ENCODE data around the gene CPLANE2. TPM values are rescaled to one million over a fixed set of nuclear protein-coding genes. Genes with fewer than 3 reads are reported as not detected.

CPLANE2 gene
- total RNA-seq, 1 experiment from 2014 or later = 4.5 TPM

- peaks cover 74% of the 10 kb centered on the region for H3K4me1 ChIP-seq (replicated peaks; ENCODE audit: insufficient read depth)
- 0 out of 2 replicates have a peak overlapping the region, but pooled peaks have one; percentile 53 for H3K27ac ChIP-seq
- intact Hi-C loops (cut with micrococcal nuclease; ENCODE audit: unreplicated experiment) = loop anchor here (1.0 to 2.0 kb wide), 5 partner anchors 30 to 178 kb away; partner anchors contain the start of gene EPHA2
Observed at GRCh38 chr1:16186655-16187235, 50.2 kb downstream of the CPLANE2 start.

GRCh38 chr1:16184557-16185303 is 52.3 kb downstream of the CPLANE2 start:
- ChIA-PET CTCF (interaction anchor here (0.6 to 1.4 kb wide), 3 partner anchors 16 to 179 kb away, joined by 3 to 5 read pairs (median 4); no protein-coding TSS in a partner anchor), POLR2A (ENCODE audit: unreplicated experiment) (no interaction called here)
- H2AFZ ChIP-seq = no peak overlapping the region
- H3K9me3 ChIP-seq (ENCODE audit: insufficient read depth, low read depth) = no peaks in the 10 kb centered on the region
- no peak overlapping the region for H3K4me3 ChIP-seq
- H3K79me2 ChIP-seq (ENCODE audit: low read depth) = peaks cover 21% of the 10 kb centered on the region; the same call in 1 of the 2 replicates
- no peaks in the 10 kb centered on the region for H3K36me3 ChIP-seq (ENCODE audit: low read depth)
- no peak for TF ChIP-seq CTCF (conservative IDR thresholded peaks at IDR 0.05)
- no peak for TF ChIP-seq EZH2 (IDR thresholded peaks at IDR 0.05; ENCODE audit: low read depth)
- peaks cover 65% of the 10 kb centered on the region for H3F3A ChIP-seq (ENCODE audit: insufficient read depth, low read depth)
- no peaks in the 10 kb centered on the region for H3K9me2 ChIP-seq (ENCODE audit: insufficient read depth)
- H4K20me1 ChIP-seq (ENCODE audit: insufficient read depth) = no peaks in the 10 kb centered on the region
- peaks cover 86% of the 10 kb centered on the region for H3K4me1 ChIP-seq (replicated peaks; ENCODE audit: insufficient read depth)
- DNase-seq = peak in 1 of 2 experiments; percentile 40
- no peaks in the 10 kb centered on the region for H3K27me3 ChIP-seq (ENCODE audit: insufficient read depth, low read depth)
- BruUV-seq (replicated peaks) = no TSS peak
- H3K4me2 ChIP-seq = peak overlapping the region; percentile 78
- intact Hi-C loops (cut with micrococcal nuclease; ENCODE audit: unreplicated experiment) = no loop called here
- H3K27ac ChIP-seq = 0 out of 2 replicates have a peak overlapping the region, but pooled peaks have one; percentile 93

More at GRCh38 chr1:16186655-16187235, 50.2 kb downstream of the CPLANE2 start:
- peaks cover 59% of the 10 kb centered on the region for H3F3A ChIP-seq (ENCODE audit: insufficient read depth, low read depth)
- H3K9me3 ChIP-seq (ENCODE audit: insufficient read depth, low read depth) = no peaks in the 10 kb centered on the region
- H3K79me2 ChIP-seq (ENCODE audit: low read depth) = peaks cover 21% of the 10 kb centered on the region; the same call in 1 of the 2 replicates
- ChIA-PET CTCF (interaction anchor here (0.5 to 1.2 kb wide), 4 partner anchors 32 to 228 kb away, joined by 3 to 8 read pairs (median 3); no protein-coding TSS in a partner anchor), POLR2A (ENCODE audit: unreplicated experiment) (no interaction called here)
- H3K27me3 ChIP-seq (ENCODE audit: insufficient read depth, low read depth) = no peaks in the 10 kb centered on the region
- no peak overlapping the region for H2AFZ ChIP-seq
- H3K9me2 ChIP-seq (ENCODE audit: insufficient read depth) = no peaks in the 10 kb centered on the region
- no TSS peak for BruUV-seq (replicated peaks)
- H3K36me3 ChIP-seq (ENCODE audit: low read depth) = no peaks in the 10 kb centered on the region
- no peak for DNase-seq
- H3K4me3 ChIP-seq = no peak overlapping the region
- 0 out of 2 replicates have a peak overlapping the region, but pooled peaks have one; percentile 19 for H3K4me2 ChIP-seq
- no peaks in the 10 kb centered on the region for H4K20me1 ChIP-seq (ENCODE audit: insufficient read depth)
- TF ChIP-seq EZH2 (IDR thresholded peaks at IDR 0.05; ENCODE audit: low read depth) (no peak), CTCF (conservative IDR thresholded peaks at IDR 0.05) (no peak)

- Histone ChIP-seq H4K20me1 (ENCODE audit: insufficient read depth) (no peaks in the 10 kb centered on the region), H3K4me3 (no peak overlapping the region; the same call in 1 of the 2 replicates), H3K9me3 (ENCODE audit: insufficient read depth, low read depth) (no peaks in the 10 kb centered on the region), H3K27ac (peak overlapping the region; percentile 93), H2AFZ (no peak overlapping the region), H3K36me3 (ENCODE audit: low read depth) (no peaks in the 10 kb centered on the region), H3K79me2 (ENCODE audit: low read depth) (peaks cover 21% of the 10 kb centered on the region; the same call in 1 of the 2 replicates), H3K4me1 (replicated peaks; ENCODE audit: insufficient read depth) (peaks cover 85% of the 10 kb centered on the region), H3K9me2 (ENCODE audit: insufficient read depth) (no peaks in the 10 kb centered on the region), H3K27me3 (ENCODE audit: insufficient read depth, low read depth) (no peaks in the 10 kb centered on the region), H3F3A (ENCODE audit: insufficient read depth, low read depth) (peaks cover 64% of the 10 kb centered on the region), H3K4me2 (peak overlapping the region; percentile 78)
- intact Hi-C loops (cut with micrococcal nuclease; ENCODE audit: unreplicated experiment) = loop anchor here (1.0 to 2.0 kb wide), 2 partner anchors 11 to 27 kb away; partner anchors contain the start of gene EPHA2
- BruUV-seq (replicated peaks) = no TSS peak
- ChIA-PET CTCF (interaction anchor here (0.6 kb wide), 1 partner anchor 15 kb away, joined by 3 read pairs; no protein-coding TSS in a partner anchor), POLR2A (ENCODE audit: unreplicated experiment) (no interaction called here)
- no peak for TF ChIP-seq EZH2 (IDR thresholded peaks at IDR 0.05; ENCODE audit: low read depth)
- no peak for TF ChIP-seq CTCF (conservative IDR thresholded peaks at IDR 0.05)
- peak in 1 of 2 experiments; percentile 44 for DNase-seq
Observed at GRCh38 chr1:16183765-16184556, 53.0 kb downstream of the CPLANE2 start.
